ENCODE measurements around the gene SH3BGRL2. TPM values are rescaled to one million over a fixed set of nuclear protein-coding genes. Genes with fewer than 3 reads are reported as not detected.
A peak's percentile ranks its signal among the peaks of the same experiment; 100 is the strongest.

The SH3BGRL2 gene
- total and polyA plus RNA-seq, 7 donors: 16.0 to 115 (median 30.6) TPM

GRCh38 chr6:79628466-79629288 is 2.5 kb upstream of the SH3BGRL2 start:
- H3K4me3 ChIP-seq: no peak overlapping the region
- H3K4me1 ChIP-seq: peaks cover 0 to 13% (median 5%) of the 10 kb centered on the region in 4 donors
- DNase-seq: no peak
- intact Hi-C loops (cut with DNase I): no loop called here
- H3K36me3 ChIP-seq: no peaks in the 10 kb centered on the region
- no peaks in the 10 kb centered on the region for H3K27me3 ChIP-seq
- no peak for TF ChIP-seq CTCF (IDR thresholded peaks at IDR 0.05)
- no peak for TF ChIP-seq POLR2AphosphoS5 (IDR thresholded peaks at IDR 0.05)
- TF ChIP-seq EP300 (IDR thresholded peaks at IDR 0.05): no peak
- no peak for TF ChIP-seq POLR2A (IDR thresholded peaks at IDR 0.05)
- H3K9me3 ChIP-seq: no peaks in the 10 kb centered on the region
- H3K27ac ChIP-seq: no peak overlapping the region
- 58 to 86% methylated on average over 5 of the region's 5 CpGs for WGBS, 2 donors

DNA sequence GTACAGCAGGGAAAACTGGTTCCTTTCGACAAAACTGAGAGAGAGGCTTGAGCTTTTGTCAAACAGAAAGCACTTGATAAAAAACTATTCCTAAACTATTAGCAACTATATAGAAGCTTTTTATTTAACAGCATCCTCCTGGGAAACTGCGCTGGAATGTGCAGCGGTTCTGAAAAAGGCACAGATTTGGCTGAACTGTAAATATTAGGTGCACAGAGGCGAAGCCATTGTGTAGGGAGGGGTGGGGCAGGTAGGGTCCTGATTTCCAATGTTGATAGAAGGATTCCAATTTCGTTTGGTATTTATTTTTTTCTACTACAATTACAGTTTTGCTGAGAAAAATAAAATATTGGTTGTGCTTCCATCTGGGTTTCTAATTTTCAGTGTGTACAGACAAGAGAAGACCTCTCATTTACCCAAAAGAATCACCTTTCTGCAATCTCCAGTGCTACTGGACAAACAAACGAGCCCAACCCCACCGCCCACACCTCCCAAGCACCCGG is 698 bp upstream of the SH3BGRL2 start:
- intact Hi-C loops (cut with DNase I): loop anchor here (5.0 kb wide), 1 partner anchor 553 kb away; the partner anchor contains the start of gene PHIP
- H3K27ac ChIP-seq: peak overlapping the region in 1 of 4 donors; percentile 70
- H3K9me3 ChIP-seq: no peaks in the 10 kb centered on the region
- TF ChIP-seq EP300 (IDR thresholded peaks at IDR 0.05) (no peak), POLR2AphosphoS5 (IDR thresholded peaks at IDR 0.05) (no peak), CTCF (IDR thresholded peaks at IDR 0.05) (no peak), POLR2A (IDR thresholded peaks at IDR 0.05) (no peak)
- peak overlapping the region; percentile 68 to 83 (median 76) for H3K4me3 ChIP-seq
- H3K4me1 ChIP-seq: peaks cover 0 to 13% (median 5%) of the 10 kb centered on the region in 4 donors
- 13 to 42% methylated on average over 8 of the region's 8 CpGs for WGBS, 2 donors
- H3K27me3 ChIP-seq: no peaks in the 10 kb centered on the region
- no peaks in the 10 kb centered on the region for H3K36me3 ChIP-seq
- no peak for DNase-seq

DNA sequence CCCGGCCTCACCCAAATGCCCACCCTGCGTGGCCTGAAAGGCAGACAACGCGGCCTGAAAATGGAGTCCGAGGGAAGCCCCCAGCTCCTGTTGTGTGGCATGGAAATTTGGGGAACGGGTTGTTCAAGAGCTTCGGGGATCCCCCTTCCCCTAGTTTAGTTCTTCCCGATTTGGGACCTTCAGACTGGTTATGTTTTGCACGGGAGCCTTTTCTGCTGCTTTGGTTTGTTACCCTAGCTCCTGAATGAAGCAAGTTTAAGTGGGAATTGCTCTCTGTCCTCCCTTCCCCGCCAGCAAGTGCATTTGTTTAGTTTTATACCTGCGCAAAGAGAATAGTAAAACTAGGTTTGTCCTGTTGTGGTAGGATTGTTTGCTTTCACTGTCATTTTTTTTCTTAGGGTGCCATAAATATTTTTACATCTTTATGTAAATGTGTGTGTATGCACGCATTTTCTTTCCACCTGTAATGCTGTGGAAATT is 604 bp downstream of the SH3BGRL2 start:
- peak overlapping the region; percentile 64 to 84 (median 70) for H3K27ac ChIP-seq
- 3 to 11% methylated on average over 12 of the region's 12 CpGs for WGBS, 2 donors
- intact Hi-C loops (cut with DNase I): loop anchor here (5.0 kb wide), 1 partner anchor 554 kb away; the partner anchor contains the start of gene PHIP
- DNase-seq: no peak
- H3K36me3 ChIP-seq: no peaks in the 10 kb centered on the region
- H3K27me3 ChIP-seq: no peaks in the 10 kb centered on the region
- H3K9me3 ChIP-seq: no peaks in the 10 kb centered on the region
- TF ChIP-seq EP300 (IDR thresholded peaks at IDR 0.05) (no peak), POLR2A (IDR thresholded peaks at IDR 0.05) (no peak), POLR2AphosphoS5 (IDR thresholded peaks at IDR 0.05) (no peak), CTCF (IDR thresholded peaks at IDR 0.05) (no peak)
- peak overlapping the region; percentile 68 to 83 (median 76) for H3K4me3 ChIP-seq
- H3K4me1 ChIP-seq: peaks cover 0 to 13% (median 5%) of the 10 kb centered on the region in 4 donors

DNA sequence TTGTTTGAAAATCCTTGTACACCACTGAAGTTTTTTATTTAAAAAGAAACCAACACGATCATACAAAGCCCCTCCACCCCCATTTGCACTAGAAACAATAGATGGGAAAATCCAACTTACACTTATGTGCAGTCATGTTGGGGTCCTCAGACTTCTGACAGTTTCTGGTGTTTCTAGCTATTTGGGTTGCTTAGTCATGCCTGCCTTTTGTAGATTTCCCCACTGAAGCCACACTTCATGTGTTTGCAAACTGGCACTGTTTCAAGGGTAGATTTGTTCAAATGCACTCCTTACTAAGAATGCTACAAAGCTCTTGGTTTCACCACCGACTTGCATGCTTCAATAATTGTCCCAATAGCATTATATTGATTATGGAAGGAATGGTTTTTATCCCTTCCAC is 1.5 kb downstream of the SH3BGRL2 start:
- no peaks in the 10 kb centered on the region for H3K9me3 ChIP-seq
- WGBS, 2 donors: 7 to 30% methylated on average over 2 of the region's 2 CpGs
- no peak for TF ChIP-seq POLR2AphosphoS5 (IDR thresholded peaks at IDR 0.05)
- TF ChIP-seq POLR2A (IDR thresholded peaks at IDR 0.05): no peak
- no peak for TF ChIP-seq CTCF (IDR thresholded peaks at IDR 0.05)
- no peak for TF ChIP-seq EP300 (IDR thresholded peaks at IDR 0.05)
- H3K27me3 ChIP-seq: no peaks in the 10 kb centered on the region
- no peak overlapping the region for H3K27ac ChIP-seq
- intact Hi-C loops (cut with DNase I): loop anchor here (5.0 kb wide), 1 partner anchor 555 kb away; the partner anchor contains the start of gene PHIP
- peak overlapping the region in 1 of 4 donors; percentile 74 for H3K4me3 ChIP-seq
- no peak for DNase-seq
- peaks cover 0 to 13% (median 5%) of the 10 kb centered on the region in 4 donors for H3K4me1 ChIP-seq
- H3K36me3 ChIP-seq: no peaks in the 10 kb centered on the region

Data from sigmoid colon (tissue), 7 donors.